GM12872 (cell line): ENCODE results near the gene GTF3C5.

ENCODE experiments used
- TF ChIP-seq, protein P1 (sequence below): IDR thresholded peaks from 3 replicates; pipeline ENCODE4 v1.5.1; 2011; ENCODE audit warnings: low read depth, mild to moderate bottlenecking, low read length, moderate library complexity; ENCODE audit not compliant: insufficient read depth

The GTF3C5 gene

DNA sequence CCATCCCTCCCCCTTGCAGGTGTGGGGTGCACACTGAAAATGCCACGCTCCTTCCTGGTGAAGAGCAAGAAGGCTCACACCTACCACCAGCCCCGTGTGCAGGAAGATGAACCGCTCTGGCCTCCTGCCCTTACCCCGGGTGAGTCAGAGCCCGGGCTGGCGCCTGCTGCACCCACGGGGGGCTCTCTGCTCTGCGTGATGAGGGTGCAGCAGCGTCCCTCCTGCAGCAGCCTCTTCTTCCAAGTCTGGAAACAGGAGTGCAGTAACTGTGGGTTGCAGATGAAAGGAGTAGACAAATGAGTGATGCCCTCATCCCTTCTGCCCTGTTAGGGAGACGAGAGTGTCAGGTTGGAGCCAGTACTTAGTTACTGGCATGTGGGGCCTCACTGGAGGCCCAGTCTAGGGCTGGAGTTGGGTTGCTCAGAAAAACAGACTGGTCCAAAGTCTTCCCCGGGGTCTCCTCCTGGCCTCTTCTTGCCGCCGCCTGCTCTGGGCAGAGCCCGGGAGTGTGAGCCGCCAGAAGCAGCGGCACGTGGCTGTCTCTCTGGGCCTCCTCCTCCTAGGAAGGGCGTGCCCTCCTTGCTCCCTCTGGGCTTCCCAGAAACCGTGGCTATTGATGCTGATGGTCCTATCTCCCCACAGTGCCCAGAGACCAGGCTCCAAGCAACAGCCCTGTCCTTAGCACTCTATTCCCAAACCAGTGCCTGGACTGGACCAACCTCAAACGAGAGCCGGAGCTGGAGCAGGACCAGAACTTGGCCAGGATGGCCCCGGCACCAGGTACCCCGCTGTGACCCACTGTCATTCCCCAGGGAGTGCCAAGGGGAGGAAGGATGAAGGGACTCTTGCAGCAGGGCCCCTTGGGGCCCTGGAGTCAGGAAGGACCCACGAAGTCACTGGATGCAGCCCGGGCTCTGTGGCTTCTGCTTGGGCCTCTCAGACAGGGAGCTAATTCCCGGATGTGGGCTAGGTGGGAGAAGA lies 43.9 kb upstream of the GTF3C5 start:
- TF ChIP-seq, protein P1, sequence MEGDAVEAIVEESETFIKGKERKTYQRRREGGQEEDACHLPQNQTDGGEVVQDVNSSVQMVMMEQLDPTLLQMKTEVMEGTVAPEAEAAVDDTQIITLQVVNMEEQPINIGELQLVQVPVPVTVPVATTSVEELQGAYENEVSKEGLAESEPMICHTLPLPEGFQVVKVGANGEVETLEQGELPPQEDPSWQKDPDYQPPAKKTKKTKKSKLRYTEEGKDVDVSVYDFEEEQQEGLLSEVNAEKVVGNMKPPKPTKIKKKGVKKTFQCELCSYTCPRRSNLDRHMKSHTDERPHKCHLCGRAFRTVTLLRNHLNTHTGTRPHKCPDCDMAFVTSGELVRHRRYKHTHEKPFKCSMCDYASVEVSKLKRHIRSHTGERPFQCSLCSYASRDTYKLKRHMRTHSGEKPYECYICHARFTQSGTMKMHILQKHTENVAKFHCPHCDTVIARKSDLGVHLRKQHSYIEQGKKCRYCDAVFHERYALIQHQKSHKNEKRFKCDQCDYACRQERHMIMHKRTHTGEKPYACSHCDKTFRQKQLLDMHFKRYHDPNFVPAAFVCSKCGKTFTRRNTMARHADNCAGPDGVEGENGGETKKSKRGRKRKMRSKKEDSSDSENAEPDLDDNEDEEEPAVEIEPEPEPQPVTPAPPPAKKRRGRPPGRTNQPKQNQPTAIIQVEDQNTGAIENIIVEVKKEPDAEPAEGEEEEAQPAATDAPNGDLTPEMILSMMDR: no peak

DNA sequence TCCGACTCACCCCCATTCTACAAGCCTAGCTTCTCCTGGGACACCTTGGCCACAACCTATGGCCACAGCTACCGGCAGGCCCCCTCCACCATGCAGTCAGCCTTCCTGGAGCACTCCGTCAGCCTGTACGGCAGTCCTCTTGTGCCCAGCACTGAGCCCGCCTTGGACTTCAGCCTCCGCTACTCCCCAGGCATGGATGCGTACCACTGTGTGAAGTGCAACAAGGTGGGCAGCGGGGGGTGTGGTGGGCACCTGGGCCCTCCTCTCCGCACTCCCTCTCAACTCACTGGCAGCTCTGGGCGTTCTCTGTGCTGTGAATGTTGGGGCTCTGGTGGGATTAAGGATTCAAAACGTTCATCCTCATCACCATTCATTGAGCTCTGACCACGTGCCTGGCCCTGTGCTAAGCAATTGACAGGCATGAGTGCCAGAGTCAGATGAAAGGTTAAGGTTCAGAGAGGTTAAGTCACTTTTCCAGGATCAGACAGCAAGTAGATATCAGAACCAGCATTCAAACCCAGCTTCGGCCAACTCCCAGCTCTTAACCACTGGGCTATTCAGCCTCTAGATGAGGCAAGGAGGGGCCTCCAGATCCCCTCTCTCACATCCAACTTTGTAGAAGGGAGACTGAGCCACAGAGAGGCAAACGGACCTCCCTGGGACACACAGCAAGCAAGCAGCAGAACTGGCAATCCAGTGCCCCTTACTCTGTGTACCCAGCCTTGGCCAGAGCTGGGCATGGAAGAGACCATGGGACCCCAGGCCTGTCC lies 42.4 kb upstream of the GTF3C5 start:
- TF ChIP-seq, protein P1: no peak

DNA sequence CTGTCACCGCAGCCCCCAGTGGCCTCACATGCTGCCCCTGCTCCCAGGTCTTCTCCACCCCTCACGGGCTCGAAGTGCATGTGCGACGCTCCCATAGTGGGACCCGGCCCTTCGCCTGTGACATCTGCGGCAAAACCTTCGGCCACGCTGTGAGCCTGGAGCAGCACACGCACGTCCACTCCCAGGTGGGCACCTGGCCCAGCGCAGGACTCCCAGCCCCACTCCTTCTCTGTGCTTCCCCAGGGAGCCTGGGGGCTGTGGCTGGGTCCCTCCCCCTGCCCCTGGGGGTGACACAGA lies 41.8 kb upstream of the GTF3C5 start:
- TF ChIP-seq, protein P1: no peak

DNA sequence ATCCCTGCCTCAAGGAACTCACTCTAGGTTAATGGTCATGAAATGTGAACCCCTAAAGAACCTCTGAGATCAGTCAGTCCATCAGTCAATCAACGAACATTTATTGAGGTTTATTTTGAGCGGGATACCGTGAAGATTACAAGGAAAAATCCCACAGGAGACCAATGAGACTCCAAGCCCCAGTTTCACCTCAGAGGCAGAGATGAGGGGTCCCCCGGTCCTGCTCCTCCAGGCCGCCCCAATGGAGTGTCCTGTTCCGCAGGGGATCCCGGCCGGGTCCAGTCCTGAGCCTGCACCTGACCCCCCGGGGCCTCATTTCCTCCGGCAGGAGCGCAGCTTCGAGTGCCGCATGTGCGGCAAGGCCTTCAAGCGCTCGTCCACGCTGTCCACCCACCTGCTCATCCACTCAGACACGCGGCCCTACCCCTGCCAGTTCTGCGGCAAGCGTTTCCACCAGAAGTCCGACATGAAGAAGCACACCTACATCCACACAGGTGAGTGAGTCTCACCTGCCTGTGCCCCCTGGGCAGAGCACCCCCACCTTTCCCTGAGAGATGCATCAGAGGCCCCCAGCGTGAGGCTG lies 41.3 kb upstream of the GTF3C5 start:
- TF ChIP-seq, protein P1: no peak

- TF ChIP-seq, protein P1: no peak
These were observed 40.0 kb upstream of the GTF3C5 start for GRCh38 chr9:132990781-132991180.

DNA sequence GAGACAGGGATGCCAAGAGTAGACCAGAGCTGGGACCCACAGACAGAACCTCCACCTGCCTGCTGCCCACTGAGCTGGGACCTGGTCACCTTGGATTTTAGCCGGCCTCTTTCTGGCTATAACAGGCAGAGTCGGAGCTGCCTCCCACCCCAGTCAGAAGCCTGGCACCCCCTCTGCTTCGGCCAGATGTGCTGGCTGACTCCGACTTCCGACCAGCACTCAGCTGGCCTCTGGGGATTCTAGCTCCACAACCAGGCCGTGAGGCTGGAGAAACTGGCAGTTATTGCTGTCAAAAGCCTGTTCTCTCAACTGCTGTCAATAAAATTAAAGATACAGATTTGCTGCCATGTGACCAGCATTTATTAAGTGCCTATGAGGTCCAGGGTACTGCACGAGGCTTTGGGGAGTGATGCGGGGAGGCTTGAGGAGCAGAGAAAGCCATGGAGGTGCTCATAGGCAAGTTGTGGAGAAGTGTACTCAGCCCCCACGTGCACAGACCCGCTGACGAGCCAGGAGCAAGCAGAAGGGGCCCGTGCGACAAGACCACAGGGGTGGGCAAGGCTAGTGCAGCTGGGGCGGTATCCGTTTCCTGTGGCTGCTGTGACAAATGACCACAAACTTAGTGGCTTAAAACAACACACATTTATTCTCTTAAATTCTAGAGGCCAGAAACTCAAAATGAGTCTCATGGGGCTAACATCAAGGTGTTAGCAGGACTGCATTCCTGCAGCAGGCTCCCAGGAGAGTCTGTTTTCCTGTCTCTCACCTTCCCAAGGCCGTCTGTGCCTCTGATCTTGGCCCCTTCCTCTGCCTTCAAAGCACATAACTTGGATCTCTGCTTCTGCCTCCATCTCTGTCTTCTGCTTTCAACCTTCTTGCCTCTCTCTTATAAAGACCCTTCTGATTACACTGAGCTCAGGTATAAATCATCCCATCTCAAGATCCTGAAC lies 39.2 kb upstream of the GTF3C5 start:
- TF ChIP-seq, protein P1: no peak
